Measurements from ENCODE around the gene COPS8.

DNA sequence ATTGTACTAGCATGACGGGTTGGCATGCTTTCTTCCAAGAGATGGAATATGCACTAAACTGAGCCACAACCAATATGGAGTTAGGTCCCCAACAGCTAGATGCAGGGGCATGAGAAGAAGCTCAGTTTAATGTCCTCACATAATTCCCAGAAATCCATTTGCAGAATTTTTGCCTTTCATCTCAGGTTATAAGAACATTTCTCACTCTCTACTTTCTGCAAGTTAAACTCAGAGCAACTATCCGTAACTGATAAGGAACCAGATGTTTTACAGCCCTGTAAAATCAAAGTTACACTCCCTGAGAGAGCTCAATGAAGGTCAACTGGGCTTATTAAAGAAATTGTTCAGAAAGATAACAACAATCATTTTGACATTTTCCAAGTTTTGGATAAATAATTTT is 30.7 kb downstream of the COPS8 start:
- TF ChIP-seq POLR2A (IDR thresholded peaks at IDR 0.05; ENCODE audit: low read length) (no peak), GATA1 (IDR thresholded peaks at IDR 0.05; ENCODE audit: low read depth, low read length) (no peak)
